MG63 (cell line): Measurements from ENCODE around the gene ANKH. TPM values are rescaled to one million over a fixed set of nuclear protein-coding genes. Genes with fewer than 3 reads are reported as not detected.

ENCODE experiments used
- DNase-seq: peaks from one replicate; pipeline ENCODE4 v3.0.0-alpha.2; 2020
- H3K27me3 ChIP-seq: fragments of 250-450 bp; sonication (Bioruptor Pico); 2 replicates; pipeline ENCODE4 v1.5.1; 2020; ENCODE audit warnings: mild to moderate bottlenecking, moderate library complexity
- H3K36me3 ChIP-seq: fragments of 250-450 bp; sonication (Bioruptor Pico); 2 replicates; pipeline ENCODE4 v1.5.1; 2020; ENCODE audit warnings: mild to moderate bottlenecking, moderate library complexity
- H3K4me3 ChIP-seq: fragments of 250-450 bp; sonication (Bioruptor Pico); 2 replicates; pipeline ENCODE4 v1.5.1; 2020; ENCODE audit warnings: mild to moderate bottlenecking, moderate library complexity
- H3K9me3 ChIP-seq: fragments of 250-450 bp; sonication (Bioruptor Pico); 2 replicates; pipeline ENCODE4 v1.5.1; 2020; ENCODE audit warnings: mild to moderate bottlenecking, moderate library complexity
- total RNA-seq: library from RNA; depleted of rRNA; stranded (reverse); fragments of >200 nt; shearing (Covaris generic); gene quantifications from 2 replicates; pipeline ENCODE4 v1.2.3, GENCODE V29; 2014; ENCODE audit warnings: low replicate concordance

The ANKH gene
- total RNA-seq, 1 experiment from 2014 or later = 28.9 TPM

DNA sequence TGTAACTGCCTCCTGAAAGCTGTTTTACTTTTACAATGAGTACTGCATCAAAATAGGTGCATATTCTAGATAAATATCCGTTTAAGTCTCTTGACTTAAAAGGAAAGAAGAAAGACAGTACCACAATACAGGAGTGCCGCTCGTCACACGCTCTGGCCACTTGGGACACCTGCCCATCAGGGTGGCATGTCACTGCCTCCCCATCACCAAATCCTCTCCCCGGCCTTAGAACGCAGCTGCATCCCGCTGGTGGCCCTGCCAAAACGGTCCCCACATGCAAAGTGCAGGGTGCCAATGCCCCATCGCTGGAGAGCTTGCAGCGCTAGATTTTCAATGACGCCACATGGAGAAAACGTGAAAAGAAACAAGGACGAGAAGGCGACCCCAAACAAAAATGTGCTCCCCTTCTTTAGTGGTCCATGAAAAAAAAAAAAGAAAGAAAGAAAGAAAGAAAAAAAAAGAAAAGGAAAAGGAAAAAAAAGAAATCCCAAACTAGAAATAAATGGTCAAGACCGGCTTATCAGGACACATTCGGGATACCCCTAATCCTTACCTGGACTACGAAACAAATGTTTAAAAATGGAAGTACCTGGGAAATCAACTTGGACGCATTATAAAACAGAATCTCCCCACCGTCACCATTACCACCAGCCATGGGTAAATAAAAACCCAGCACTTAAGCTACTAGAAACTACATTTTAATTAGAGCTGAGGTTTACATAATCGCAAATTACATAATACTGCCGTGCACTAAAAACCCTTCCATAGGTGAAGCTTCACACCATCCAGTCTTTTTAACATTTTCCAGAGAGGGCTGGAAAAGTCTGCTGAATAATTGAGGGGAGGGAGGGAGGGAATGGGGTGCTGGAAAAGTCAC is 1.0 kb downstream of the ANKH start:
- H3K27me3 ChIP-seq = no peaks in the 10 kb centered on the region
- peak overlapping the region; percentile 73 for H3K4me3 ChIP-seq
- no peaks in the 10 kb centered on the region for H3K36me3 ChIP-seq
- no peak for DNase-seq
- H3K9me3 ChIP-seq = no peaks in the 10 kb centered on the region

DNA sequence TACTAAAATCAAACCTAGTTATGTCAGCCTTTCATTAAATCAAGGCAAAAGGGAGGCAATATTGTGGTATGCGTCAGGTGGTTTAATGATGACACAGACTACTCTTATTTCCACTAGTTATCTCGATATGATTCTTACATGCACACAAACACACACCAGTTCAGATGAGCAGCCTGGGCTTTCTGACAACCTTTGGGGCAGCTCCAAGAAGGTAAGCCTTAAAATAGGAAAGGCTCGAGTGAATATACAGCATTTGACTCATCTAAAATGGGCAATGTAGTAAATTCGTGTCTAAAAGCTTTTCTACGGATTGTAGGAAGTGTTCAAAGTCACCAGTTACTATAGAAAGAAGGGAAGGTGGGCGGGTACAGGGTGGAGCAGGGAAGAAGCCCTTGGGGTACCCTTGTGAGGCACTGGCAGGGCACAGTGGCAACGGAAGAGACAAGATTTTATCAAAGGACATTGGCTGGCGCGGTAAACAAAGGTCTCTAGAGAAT is 1.9 kb downstream of the ANKH start:
- peak overlapping the region; percentile 73; the same call in 1 of the 2 replicates for H3K4me3 ChIP-seq
- H3K27me3 ChIP-seq = no peaks in the 10 kb centered on the region
- no peak for DNase-seq
- no peaks in the 10 kb centered on the region for H3K36me3 ChIP-seq
- H3K9me3 ChIP-seq = no peaks in the 10 kb centered on the region

DNA sequence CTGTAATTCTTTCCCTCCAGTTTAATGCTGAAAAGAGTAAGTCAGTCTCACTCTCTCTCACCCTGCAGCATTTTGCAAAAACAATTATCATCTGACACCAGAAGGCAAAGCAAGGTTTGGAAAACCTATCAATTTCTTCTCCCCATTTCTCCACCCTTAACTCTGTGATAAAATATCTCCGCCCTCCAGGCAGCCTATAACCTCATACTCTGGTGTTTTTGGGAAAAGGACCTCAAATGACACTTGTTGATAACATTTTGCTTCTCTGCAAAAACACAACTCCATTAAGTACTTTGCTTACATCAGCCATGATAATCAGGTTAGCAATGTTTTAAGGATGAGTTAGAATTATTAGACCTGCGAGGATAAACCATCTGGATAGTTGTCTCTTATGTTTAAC is 2.3 kb downstream of the ANKH start:
- Histone ChIP-seq H3K9me3 (no peaks in the 10 kb centered on the region), H3K36me3 (no peaks in the 10 kb centered on the region), H3K27me3 (no peaks in the 10 kb centered on the region), H3K4me3 (no peak overlapping the region)
- DNase-seq = no peak

DNA sequence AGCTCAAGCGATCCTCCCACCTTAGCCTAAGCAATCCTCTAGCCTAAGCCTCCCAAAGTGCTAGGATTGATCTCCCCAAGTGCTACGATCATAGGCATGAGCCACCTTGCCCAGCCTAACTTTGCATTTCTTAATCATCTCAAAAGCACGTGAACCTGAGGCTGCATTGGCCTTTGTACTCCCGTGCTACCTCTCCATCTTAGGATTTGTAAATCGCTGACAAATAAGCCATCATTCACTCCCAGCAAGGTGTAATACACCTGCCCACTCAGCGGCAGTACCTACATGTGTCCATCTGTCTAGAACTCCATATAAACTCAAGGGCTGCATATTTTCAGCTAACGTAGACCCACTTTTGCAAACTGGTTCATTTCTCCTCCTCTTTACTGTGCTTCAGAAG is 2.8 kb downstream of the ANKH start:
- no peaks in the 10 kb centered on the region for H3K36me3 ChIP-seq
- H3K9me3 ChIP-seq = no peaks in the 10 kb centered on the region
- DNase-seq = no peak
- no peak overlapping the region for H3K4me3 ChIP-seq
- H3K27me3 ChIP-seq = no peaks in the 10 kb centered on the region

DNA sequence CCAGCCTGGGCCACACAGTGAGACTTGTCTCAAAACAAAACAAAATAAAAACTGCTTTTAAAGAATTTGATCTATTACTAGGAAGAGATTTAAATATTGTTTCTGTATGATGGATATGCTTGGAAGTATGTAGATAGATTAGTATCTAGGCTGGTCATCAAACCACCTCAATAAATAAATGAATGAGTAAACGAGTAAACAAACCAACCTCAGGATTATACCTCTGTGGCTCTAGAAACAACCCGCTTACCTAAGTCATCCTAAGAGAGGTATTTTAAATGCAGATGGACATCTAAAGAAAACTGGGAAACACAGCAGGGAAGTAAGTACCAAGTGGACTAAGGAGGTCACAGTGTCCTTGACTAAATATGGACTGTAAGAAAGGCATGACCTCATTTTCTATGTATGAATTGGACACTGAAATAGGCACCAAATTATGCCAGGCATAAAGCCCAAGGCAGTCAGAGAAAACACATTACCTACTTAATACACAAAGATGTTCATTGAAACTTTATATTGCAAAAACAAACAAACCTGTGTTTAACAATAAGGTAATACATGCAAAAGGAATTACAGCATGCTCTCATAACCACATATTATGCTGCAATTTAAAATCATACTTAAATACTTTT is 7.3 kb downstream of the ANKH start:
- no peaks in the 10 kb centered on the region for H3K9me3 ChIP-seq
- H3K27me3 ChIP-seq = no peaks in the 10 kb centered on the region
- no peaks in the 10 kb centered on the region for H3K36me3 ChIP-seq
- no peak overlapping the region for H3K4me3 ChIP-seq
- DNase-seq = no peak

DNA sequence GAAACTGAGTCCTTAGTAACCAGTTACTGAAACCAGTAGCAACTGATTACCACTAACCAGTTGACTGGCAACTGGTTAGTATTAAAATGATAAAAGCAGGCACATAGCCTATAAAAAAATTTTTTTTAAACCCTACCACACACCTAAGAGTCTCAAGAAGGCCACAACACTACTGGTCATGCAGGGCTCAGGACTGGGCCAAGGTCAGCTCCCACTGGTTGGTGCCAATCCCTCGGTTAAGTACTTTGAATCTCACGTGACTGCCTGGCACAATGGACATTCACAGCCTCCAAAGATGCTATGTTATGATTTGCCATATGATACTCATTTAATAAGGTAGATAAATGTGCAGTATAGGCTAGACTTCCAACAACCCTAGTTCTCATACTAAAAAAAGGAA is 8.5 kb downstream of the ANKH start:
- H3K27me3 ChIP-seq = no peaks in the 10 kb centered on the region
- no peaks in the 10 kb centered on the region for H3K36me3 ChIP-seq
- DNase-seq = no peak
- H3K4me3 ChIP-seq = no peak overlapping the region
- no peaks in the 10 kb centered on the region for H3K9me3 ChIP-seq

DNA sequence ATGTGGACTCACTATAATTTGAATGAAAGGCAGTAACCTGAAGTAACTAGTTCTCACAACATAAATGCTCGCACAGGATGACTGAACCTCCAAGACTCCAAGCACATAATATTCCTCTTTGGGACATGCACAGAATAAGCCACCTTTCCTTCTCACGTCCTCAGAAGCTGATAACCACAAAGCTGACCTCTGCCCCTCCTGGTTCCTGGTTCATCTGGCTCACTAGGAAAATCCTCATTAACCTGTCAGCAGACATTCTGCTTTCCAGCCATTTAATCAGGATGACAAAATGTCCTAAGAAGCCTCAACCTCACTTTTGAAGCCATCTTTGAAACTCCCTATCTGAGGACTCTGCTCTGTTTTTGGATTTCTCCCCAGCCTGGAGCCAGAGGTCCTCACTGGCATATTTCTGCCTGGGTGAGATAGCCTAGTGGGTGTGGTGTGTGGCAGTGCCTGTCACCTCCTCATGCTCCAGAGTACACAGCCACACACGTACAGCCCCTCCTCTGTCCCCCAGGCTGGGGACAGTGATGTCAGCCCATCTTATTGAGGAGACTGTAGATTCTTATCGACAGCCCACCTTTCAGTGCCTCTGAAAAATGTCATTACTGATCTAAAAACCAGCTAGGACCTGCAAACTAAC is 10.3 kb downstream of the ANKH start:
- DNase-seq = no peak
- no peaks in the 10 kb centered on the region for H3K27me3 ChIP-seq
- no peaks in the 10 kb centered on the region for H3K9me3 ChIP-seq
- no peak overlapping the region for H3K4me3 ChIP-seq
- no peaks in the 10 kb centered on the region for H3K36me3 ChIP-seq

DNA sequence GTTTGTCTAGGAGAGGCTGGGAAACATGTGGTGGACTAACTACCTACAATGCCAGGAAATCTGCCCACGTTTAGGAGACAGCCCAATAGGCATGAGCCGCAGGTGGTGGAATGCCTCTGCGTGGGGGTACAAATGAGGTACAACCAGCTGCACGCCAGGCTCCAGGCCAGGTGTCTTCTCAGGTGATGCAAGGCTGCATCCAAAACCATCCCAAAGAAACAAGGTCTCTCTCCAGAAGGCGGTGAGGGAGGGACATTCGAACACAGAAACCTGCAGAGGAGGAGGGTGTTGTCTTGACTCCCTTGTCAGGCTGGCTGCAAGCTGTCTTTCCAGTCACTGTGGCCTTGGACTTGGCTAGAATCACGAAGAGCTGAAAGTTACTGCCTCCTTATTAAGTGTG is 11.6 kb downstream of the ANKH start:
- no peak for DNase-seq
- Histone ChIP-seq H3K27me3 (no peaks in the 10 kb centered on the region), H3K9me3 (no peaks in the 10 kb centered on the region), H3K4me3 (no peak overlapping the region), H3K36me3 (no peaks in the 10 kb centered on the region)

DNA sequence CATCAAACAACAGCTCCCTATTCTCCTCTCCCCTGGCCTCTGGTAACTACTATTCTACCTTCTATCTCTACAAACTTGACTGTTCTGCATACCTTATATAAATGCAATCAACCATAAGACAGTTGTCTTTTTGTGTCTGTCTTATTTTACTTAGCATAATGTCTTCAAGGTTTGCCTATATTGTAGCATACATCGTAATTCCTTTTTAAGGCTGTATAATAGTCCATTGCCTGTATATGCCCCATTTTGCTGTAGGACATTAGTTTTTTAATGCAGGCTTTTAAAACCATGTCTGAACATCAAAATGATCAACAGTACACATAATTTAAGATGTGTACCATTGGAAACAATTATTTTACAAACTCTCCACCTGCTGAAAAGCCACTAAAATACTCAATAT is 12.4 kb downstream of the ANKH start:
- Histone ChIP-seq H3K4me3 (no peak overlapping the region), H3K27me3 (no peaks in the 10 kb centered on the region), H3K9me3 (no peaks in the 10 kb centered on the region), H3K36me3 (no peaks in the 10 kb centered on the region)
- no peak for DNase-seq

DNA sequence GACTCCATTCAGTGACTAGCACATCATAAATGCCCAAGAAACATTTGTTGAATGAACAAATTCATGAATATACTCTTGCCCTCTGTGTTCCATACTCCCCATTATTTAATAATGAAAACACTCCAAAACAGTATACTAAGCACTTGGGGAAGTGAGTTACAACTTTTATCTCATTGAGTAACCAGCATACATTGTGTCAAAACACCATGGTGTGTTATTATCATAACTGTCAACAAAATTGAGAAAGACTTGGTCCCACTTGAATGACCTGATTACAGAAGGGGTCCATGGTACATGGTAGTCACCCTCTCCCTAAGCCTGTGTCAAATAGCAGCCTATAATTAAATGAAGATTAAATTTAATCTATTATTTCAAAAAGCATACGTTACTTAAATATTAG is 16.2 kb downstream of the ANKH start:
- Histone ChIP-seq H3K27me3 (no peaks in the 10 kb centered on the region), H3K9me3 (no peaks in the 10 kb centered on the region), H3K4me3 (no peak overlapping the region), H3K36me3 (no peaks in the 10 kb centered on the region)
- DNase-seq = no peak

DNA sequence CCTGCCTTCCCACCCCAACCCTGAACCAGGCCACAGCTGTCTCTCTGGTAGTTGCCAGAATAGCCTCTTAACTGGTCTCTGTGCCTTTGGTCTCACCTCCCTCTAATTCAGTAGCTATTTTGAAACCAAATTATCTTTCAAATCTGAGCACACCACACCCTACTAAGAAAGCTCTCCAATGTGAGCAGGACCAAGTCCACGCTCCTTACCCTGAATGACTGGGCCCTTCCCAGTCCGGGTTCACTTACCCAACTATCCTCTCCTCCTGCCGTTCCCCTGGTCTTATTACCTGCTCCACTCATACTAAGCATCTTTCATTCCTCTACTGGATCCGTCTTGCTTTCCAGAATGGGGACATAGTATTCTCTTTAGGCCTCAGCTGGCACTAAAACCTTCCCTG is 16.8 kb downstream of the ANKH start:
- H3K27me3 ChIP-seq = no peaks in the 10 kb centered on the region
- no peak for DNase-seq
- no peaks in the 10 kb centered on the region for H3K9me3 ChIP-seq
- H3K36me3 ChIP-seq = no peaks in the 10 kb centered on the region
- H3K4me3 ChIP-seq = no peak overlapping the region

DNA sequence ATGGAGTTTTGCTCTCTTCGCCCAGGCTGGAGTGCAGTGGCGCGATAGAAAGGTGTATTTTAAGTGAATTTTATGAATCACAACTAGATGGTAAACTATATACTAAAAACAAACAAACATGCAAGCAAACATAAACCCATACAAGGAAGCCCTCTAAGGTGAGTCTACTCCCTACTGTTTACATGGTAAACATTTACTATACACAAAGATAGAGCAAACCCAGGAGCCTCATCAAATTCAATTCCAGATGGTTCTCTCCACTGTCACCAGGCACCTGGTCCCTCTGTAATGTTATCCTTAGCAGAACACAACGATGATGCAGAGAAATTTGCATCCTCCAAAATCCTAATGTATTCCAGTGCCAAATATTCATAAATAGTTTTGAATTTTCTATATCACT is 17.9 kb downstream of the ANKH start:
- Histone ChIP-seq H3K4me3 (no peak overlapping the region), H3K36me3 (no peaks in the 10 kb centered on the region)

DNA sequence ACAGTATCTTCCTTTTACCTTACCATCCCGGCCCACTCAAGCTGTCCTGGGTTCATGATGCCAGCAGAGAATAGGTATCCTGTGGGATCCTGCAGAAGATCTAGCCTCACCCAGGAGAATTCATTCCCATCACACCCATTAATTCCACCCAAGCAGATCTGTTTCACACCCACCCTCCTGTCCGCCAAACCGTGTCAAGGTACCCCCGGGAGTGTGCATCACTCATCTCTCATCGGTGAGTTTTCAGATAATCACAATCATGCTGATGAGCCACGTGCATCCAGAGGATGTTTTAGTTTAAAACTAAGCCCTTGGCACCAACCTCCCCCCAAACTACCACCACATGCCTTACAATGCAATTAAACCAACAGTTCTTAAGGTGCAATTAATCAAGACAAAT is 18.8 kb downstream of the ANKH start:
- no peak for DNase-seq
- Histone ChIP-seq H3K27me3 (no peaks in the 10 kb centered on the region), H3K36me3 (no peaks in the 10 kb centered on the region), H3K4me3 (no peak overlapping the region), H3K9me3 (no peaks in the 10 kb centered on the region)

More for the DNA sequence above, 17.9 kb downstream of the ANKH start:
- DNase-seq = no peak
- no peaks in the 10 kb centered on the region for H3K9me3 ChIP-seq
- no peaks in the 10 kb centered on the region for H3K27me3 ChIP-seq

DNA sequence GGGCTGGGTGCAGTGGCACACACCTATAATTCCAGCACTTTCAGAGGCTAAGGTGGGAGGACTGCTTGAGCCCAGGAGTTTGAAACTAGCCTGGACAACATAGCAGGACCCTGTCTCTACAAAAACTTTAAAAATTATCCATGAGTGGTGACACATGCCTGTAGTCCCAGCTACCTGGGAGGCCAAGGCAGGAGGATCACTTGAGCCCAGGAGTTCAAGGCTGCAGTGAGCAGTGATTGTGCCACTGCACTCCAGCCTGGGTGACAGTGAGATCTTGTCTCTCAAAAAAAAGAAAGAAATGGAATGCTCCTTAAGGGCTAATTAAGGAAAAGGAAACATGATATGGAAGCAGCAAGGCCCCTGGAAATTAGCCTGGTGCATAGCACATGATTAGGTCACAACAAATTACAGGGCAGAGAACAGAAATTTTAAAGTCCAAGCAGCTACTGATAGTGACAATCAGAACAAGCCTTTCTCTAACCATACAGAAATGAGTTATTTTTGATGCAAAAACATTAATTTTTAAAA is 19.5 kb downstream of the ANKH start:
- Histone ChIP-seq H3K4me3 (no peak overlapping the region), H3K36me3 (no peaks in the 10 kb centered on the region), H3K9me3 (no peaks in the 10 kb centered on the region), H3K27me3 (no peaks in the 10 kb centered on the region)
- DNase-seq = no peak

DNA sequence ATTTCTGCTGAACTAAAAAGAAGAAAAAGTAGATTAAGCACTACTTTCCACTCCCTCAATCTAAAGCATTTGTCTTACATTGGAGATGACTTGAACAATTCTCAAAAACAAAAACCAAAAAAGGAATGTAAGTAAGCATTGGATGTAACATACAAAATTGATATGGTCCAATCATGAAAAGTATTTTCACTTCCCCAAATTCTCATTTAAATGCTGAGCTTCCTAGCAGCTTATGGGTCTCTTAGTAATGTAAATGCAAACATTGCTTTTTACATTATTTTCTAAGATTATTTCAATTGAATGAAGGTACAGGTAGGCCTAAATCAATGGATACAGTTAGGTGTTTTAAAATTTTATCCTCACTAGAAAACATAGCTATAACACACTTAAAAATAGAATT is 20.0 kb downstream of the ANKH start:
- Histone ChIP-seq H3K27me3 (no peaks in the 10 kb centered on the region), H3K36me3 (no peaks in the 10 kb centered on the region), H3K4me3 (no peak overlapping the region), H3K9me3 (no peaks in the 10 kb centered on the region)
- DNase-seq = no peak

DNA sequence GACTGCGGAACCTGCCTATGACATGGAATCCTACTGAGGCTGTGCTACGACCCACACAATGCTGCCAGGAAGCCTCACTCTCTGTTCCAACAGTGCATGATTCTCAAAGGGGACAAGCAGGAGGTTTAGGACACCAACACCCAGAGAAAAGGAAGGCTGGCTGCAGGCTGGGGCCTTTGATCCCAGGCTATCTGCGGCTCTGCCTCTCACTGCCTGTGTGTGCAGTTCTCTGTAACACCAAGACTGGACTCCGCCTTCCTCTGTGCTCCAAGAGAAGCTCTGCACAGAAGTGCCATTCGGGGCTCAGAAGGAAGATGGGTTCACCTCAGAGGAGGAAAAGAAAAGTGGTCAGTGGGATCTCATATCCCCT is 20.5 kb downstream of the ANKH start:
- no peak for DNase-seq
- no peaks in the 10 kb centered on the region for H3K27me3 ChIP-seq
- H3K4me3 ChIP-seq = no peak overlapping the region

DNA sequence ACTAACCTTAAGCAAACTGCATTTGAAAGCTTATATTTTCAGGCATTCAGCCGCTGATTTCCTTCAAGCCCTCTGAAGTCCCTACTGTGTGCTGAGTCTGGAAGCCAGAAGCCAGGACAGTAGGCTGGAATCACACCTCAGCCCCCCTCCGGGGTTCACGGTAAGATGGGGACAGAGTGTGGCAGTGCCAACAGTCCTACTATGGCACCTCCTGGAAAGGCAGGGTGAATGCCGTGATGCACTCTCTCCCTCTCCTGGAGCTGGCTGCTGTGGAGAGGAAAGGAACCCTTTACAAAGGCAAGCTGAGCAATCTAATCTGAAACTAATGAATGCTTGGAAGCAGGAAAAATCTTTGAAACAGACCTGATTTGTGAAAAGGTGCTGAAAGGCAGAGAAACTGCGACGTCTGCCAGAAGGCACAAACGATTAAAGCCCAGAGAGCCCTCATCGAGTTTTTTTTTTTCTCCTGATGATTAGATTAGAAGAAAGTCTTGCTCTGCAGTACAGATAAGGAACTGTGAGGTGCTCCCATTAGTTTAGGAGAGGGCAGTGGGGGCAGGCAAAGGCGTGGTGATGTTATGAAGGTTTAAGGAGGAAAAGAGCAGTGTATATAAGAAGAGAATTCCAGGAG is 21.0 kb downstream of the ANKH start:
- H3K9me3 ChIP-seq = no peaks in the 10 kb centered on the region
- no peaks in the 10 kb centered on the region for H3K27me3 ChIP-seq
- DNase-seq = no peak
- H3K4me3 ChIP-seq = no peak overlapping the region
- no peaks in the 10 kb centered on the region for H3K36me3 ChIP-seq

More for the DNA sequence above, 20.5 kb downstream of the ANKH start:
- Histone ChIP-seq H3K9me3 (no peaks in the 10 kb centered on the region), H3K36me3 (no peaks in the 10 kb centered on the region)
